ENCODE data around the gene ASCC1. TPM values are rescaled to one million over a fixed set of nuclear protein-coding genes. Genes with fewer than 3 reads are reported as not detected.

The ASCC1 gene
- total and polyA plus RNA-seq, 9 donors, result 21.6 to 53.9 (median 31.1) TPM

DNA sequence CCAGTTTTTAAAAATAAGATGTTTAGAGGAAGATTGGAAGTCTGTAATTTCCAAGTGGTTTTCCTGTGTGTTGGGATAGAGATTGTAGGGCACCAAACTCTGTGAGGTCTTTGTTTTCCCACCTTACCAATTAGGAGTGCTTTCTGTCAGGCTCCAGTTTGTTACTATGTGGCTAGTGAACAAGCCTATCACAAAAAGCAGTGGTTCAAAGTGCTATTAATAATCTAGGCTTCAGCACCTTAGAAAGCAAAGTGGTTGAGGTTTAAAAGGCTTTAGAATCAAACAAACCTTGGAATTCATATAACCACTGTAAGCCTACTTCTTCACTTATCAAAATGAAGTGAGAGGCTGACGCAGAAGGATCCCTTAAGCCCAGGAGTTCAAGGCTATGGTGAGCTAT lies 11.4 kb downstream of the ASCC1 start:
- TF ChIP-seq, protein P1, sequence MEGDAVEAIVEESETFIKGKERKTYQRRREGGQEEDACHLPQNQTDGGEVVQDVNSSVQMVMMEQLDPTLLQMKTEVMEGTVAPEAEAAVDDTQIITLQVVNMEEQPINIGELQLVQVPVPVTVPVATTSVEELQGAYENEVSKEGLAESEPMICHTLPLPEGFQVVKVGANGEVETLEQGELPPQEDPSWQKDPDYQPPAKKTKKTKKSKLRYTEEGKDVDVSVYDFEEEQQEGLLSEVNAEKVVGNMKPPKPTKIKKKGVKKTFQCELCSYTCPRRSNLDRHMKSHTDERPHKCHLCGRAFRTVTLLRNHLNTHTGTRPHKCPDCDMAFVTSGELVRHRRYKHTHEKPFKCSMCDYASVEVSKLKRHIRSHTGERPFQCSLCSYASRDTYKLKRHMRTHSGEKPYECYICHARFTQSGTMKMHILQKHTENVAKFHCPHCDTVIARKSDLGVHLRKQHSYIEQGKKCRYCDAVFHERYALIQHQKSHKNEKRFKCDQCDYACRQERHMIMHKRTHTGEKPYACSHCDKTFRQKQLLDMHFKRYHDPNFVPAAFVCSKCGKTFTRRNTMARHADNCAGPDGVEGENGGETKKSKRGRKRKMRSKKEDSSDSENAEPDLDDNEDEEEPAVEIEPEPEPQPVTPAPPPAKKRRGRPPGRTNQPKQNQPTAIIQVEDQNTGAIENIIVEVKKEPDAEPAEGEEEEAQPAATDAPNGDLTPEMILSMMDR (IDR thresholded peaks at IDR 0.05), result no peak
- TF ChIP-seq EP300 (IDR thresholded peaks at IDR 0.05), result no peak
- no peak for TF ChIP-seq POLR2A (IDR thresholded peaks at IDR 0.05)
- Histone ChIP-seq H3K36me3 (no peaks in the 10 kb centered on the region), H3K27me3 (no peaks in the 10 kb centered on the region), H3K9me3 (no peaks in the 10 kb centered on the region), H3K27ac (no peak overlapping the region), H3K4me3 (no peak overlapping the region), H3K4me1 (ENCODE audit: insufficient read depth) (no peaks in the 10 kb centered on the region)
- intact Hi-C loops (cut with DNase I), result no loop called here
- WGBS, 3 donors, result 91 to 100% (median 94%) methylated on average over 1 of the region's 1 CpG
- DNase-seq, result no peak

- DNase-seq, result no peak
- no peak for TF ChIP-seq EP300 (IDR thresholded peaks at IDR 0.05)
- TF ChIP-seq, protein P1 (IDR thresholded peaks at IDR 0.05), result no peak
- TF ChIP-seq POLR2A (IDR thresholded peaks at IDR 0.05), result no peak
- H3K27ac ChIP-seq, result no peak overlapping the region
- no peaks in the 10 kb centered on the region for H3K27me3 ChIP-seq
- H3K4me1 ChIP-seq (ENCODE audit: insufficient read depth), result no peaks in the 10 kb centered on the region
- 77 to 80% (median 79%) methylated on average over 9 of the region's 9 CpGs for WGBS, 3 donors
- intact Hi-C loops (cut with DNase I), result no loop called here
- H3K4me3 ChIP-seq, result no peak overlapping the region
- H3K36me3 ChIP-seq, result no peaks in the 10 kb centered on the region
- H3K9me3 ChIP-seq, result no peaks in the 10 kb centered on the region
Observed at GRCh38 chr10:72204296-72204695, 11.8 kb downstream of the ASCC1 start.

GRCh38 chr10:72201293-72201692 lies 14.8 kb downstream of the ASCC1 start:
- H3K36me3 ChIP-seq, result no peaks in the 10 kb centered on the region
- DNase-seq, result no peak

GRCh38 chr10:72200883-72201282 lies 15.2 kb downstream of the ASCC1 start:
- intact Hi-C loops (cut with DNase I), result no loop called here

More at GRCh38 chr10:72201293-72201692, 14.8 kb downstream of the ASCC1 start:
- H3K9me3 ChIP-seq, result no peaks in the 10 kb centered on the region
- no peak overlapping the region for H3K4me3 ChIP-seq
- H3K27me3 ChIP-seq, result no peaks in the 10 kb centered on the region
- H3K4me1 ChIP-seq (ENCODE audit: insufficient read depth), result no peaks in the 10 kb centered on the region
- TF ChIP-seq POLR2A (IDR thresholded peaks at IDR 0.05) (no peak), EP300 (IDR thresholded peaks at IDR 0.05) (no peak)
- TF ChIP-seq, protein P1 (IDR thresholded peaks at IDR 0.05), result no peak
- intact Hi-C loops (cut with DNase I), result no loop called here
- H3K27ac ChIP-seq, result no peak overlapping the region
- WGBS, 3 donors, result 81 to 91% (median 82%) methylated on average over 5 of the region's 5 CpGs

GRCh38 chr10:72194949-72195348 lies 21.1 kb downstream of the ASCC1 start:
- Histone ChIP-seq H3K27me3 (no peaks in the 10 kb centered on the region), H3K9me3 (no peaks in the 10 kb centered on the region), H3K27ac (no peak overlapping the region), H3K4me3 (no peak overlapping the region), H3K36me3 (no peaks in the 10 kb centered on the region), H3K4me1 (ENCODE audit: insufficient read depth) (no peaks in the 10 kb centered on the region)
- 95 to 99% (median 96%) methylated on average over 2 of the region's 2 CpGs for whole genome bisulfite sequencing, 3 donors
- intact Hi-C loops (cut with DNase I), result no loop called here
- no peak for DNase-seq
- TF ChIP-seq POLR2A (IDR thresholded peaks at IDR 0.05), result no peak
- TF ChIP-seq, protein P1 (IDR thresholded peaks at IDR 0.05), result no peak
- TF ChIP-seq EP300 (IDR thresholded peaks at IDR 0.05), result no peak

More at GRCh38 chr10:72200883-72201282, 15.2 kb downstream of the ASCC1 start:
- Histone ChIP-seq H3K36me3 (no peaks in the 10 kb centered on the region), H3K27ac (no peak overlapping the region), H3K4me3 (no peak overlapping the region), H3K9me3 (no peaks in the 10 kb centered on the region), H3K27me3 (no peaks in the 10 kb centered on the region), H3K4me1 (ENCODE audit: insufficient read depth) (no peaks in the 10 kb centered on the region)
- no peak for DNase-seq
- 97 to 98% (median 97%) methylated on average over 3 of the region's 3 CpGs for WGBS, 3 donors
- no peak for TF ChIP-seq EP300 (IDR thresholded peaks at IDR 0.05)
- TF ChIP-seq POLR2A (IDR thresholded peaks at IDR 0.05), result no peak
